ENCODE results near the gene DSG2.

Gene DSG2

GRCh38 chr18:31577195-31577594 lies 79.2 kb downstream of the DSG2 start:
- TF ChIP-seq CTCF (IDR thresholded peaks at IDR 0.05; ENCODE audit: extremely low read depth, insufficient read depth, missing control alignments): no peak
- no peak for DNase-seq (ENCODE audit: low spot score)
- in situ Hi-C loops (cut with MboI; ENCODE audit: low pct_unique_long_range_greater_than_20kb, low sequenced_read_pairs, unreplicated experiment): no loop called here

DNA sequence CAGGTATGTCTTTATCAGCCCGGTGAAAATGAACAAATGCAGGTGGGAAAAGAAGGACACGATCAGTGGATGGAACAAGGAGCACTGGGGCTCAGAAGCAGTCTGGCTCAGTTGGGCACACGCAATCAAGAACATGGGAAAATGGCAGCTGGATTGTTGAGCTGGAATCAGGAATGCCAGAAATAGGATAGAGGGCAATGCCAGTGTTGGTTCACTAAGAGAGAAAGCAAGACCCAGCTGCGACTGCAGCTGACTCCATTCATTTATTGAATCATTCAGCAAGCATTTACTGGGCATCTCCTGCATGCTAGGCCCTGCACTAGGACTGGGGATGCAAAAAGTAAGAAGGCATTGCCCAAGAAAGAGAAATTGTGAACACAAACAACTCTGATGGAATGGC lies 80.1 kb downstream of the DSG2 start:
- in situ Hi-C loops (cut with MboI; ENCODE audit: low pct_unique_long_range_greater_than_20kb, low sequenced_read_pairs, unreplicated experiment): no loop called here
- DNase-seq (ENCODE audit: low spot score): no peak
- TF ChIP-seq CTCF (IDR thresholded peaks at IDR 0.05; ENCODE audit: extremely low read depth, insufficient read depth, missing control alignments): no peak

DNA sequence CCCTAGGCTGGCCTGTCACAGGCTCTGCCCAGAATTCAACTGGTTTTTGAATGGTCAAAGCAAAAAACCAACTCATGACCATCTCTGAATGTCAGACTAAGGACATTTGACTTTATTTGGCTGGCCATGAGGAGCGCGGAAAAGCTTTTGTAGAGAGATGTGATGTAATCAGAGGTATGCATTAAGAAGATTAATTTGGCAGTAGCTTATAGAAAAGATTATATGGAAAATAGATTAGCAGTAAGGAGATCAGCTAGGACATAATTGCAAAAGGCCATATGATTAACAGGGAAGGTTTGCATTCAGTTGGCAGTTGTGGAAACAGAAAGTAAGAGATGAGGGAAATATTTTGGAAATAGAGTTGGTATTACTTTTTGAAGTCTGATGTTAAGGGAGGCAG lies 81.4 kb downstream of the DSG2 start:
- TF ChIP-seq CTCF (IDR thresholded peaks at IDR 0.05; ENCODE audit: extremely low read depth, insufficient read depth, missing control alignments): no peak
- in situ Hi-C loops (cut with MboI; ENCODE audit: low pct_unique_long_range_greater_than_20kb, low sequenced_read_pairs, unreplicated experiment): no loop called here
- DNase-seq (ENCODE audit: low spot score): no peak

DNA sequence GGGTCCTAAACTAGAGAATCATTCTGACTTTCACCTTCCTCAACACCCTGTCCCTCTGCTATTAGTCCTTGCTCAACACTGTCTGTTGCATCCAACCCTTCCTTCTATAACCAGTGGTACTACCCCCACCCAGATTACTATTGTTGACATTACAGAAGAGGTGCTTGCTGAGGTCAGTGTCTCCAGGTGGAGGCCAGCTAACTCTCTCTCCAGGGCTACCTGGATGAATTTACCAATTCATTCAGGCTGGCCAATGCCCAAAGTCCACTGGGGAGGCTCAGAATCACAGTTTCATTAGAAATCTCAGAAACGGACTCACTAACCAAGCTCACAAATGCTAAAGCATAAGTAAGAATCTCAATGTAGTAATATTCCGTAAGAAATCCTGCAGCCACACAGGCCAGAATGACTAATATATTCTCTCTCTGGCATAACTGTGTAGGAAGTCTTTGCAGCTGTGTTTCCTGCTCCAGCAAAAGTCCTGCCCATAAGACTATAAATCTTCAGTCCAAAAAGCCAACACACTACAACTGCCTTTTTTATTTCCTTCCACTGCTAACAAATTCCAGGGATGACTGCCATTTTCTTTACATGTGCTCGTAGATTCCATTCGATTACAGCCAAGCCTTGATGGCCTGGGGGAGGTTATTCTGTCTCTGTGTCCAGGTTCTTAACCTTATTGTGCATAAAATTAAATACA lies 83.7 kb downstream of the DSG2 start:
- no peak for DNase-seq (ENCODE audit: low spot score)
- in situ Hi-C loops (cut with MboI; ENCODE audit: low pct_unique_long_range_greater_than_20kb, low sequenced_read_pairs, unreplicated experiment): no loop called here
- no peak for TF ChIP-seq CTCF (IDR thresholded peaks at IDR 0.05; ENCODE audit: extremely low read depth, insufficient read depth, missing control alignments)

DNA sequence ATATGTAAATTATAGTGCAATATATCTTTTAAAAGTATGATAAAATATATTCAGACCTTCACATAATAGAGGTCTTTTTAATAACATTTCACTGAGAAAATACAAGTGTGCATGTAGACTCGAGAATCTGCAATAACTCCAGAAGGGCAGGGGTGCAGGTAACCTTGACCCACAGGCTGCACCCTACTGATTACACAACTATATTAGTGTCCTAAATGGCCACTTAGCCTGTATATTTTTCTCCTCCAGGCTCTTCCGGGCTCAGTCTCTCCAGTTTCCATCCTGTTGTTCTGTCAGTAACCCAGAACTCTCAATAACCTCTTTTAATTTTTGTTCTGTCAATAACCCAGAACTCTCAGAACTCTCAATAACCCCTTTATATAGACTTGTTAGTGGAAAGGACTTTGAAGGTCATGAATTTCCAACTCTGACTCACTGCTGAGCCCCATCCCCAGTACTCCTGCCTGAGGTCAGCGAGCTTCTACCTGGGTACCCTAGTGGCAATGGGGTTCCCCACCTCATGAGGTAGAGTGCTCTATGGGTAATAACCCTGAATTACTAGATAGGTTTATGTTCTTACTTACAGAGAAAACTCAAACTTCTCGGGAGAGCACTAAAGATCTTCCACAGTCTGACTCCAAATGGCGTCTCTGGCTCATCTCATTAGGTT lies 85.3 kb downstream of the DSG2 start:
- in situ Hi-C loops (cut with MboI; ENCODE audit: low pct_unique_long_range_greater_than_20kb, low sequenced_read_pairs, unreplicated experiment): no loop called here
- TF ChIP-seq CTCF (IDR thresholded peaks at IDR 0.05; ENCODE audit: extremely low read depth, insufficient read depth, missing control alignments): no peak
- no peak for DNase-seq (ENCODE audit: low spot score)

DNA sequence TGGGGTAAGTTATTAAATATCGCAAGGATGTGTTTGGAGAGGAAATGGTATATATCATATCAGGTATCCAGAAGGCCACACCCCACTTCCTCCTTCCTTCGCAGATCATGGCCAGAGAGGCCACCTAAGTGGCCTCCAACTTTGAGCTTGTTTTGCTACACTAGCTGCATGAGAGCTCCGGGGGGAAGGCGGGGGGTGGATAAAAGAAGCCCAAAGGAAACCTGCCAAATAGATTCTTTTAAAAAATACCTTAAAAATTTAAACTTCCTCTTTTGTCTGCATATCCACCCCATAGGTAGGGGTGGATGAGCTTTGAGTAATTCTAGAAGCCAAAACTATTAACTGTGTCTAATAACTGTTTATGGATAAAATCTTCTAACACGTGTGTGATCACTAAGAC lies 88.0 kb downstream of the DSG2 start:
- no peak for DNase-seq (ENCODE audit: low spot score)
- TF ChIP-seq CTCF (IDR thresholded peaks at IDR 0.05; ENCODE audit: extremely low read depth, insufficient read depth, missing control alignments): no peak
- in situ Hi-C loops (cut with MboI; ENCODE audit: low pct_unique_long_range_greater_than_20kb, low sequenced_read_pairs, unreplicated experiment): no loop called here
